NCI-H1417 (cell line): ENCODE results near the gene ONECUT1.

Experiments
- DNase-seq, 3 experiments: peaks; one replicate each; lab custom pipeline; 2025; lab: John Stamatoyannopoulos, UW

ONECUT1 gene

DNA sequence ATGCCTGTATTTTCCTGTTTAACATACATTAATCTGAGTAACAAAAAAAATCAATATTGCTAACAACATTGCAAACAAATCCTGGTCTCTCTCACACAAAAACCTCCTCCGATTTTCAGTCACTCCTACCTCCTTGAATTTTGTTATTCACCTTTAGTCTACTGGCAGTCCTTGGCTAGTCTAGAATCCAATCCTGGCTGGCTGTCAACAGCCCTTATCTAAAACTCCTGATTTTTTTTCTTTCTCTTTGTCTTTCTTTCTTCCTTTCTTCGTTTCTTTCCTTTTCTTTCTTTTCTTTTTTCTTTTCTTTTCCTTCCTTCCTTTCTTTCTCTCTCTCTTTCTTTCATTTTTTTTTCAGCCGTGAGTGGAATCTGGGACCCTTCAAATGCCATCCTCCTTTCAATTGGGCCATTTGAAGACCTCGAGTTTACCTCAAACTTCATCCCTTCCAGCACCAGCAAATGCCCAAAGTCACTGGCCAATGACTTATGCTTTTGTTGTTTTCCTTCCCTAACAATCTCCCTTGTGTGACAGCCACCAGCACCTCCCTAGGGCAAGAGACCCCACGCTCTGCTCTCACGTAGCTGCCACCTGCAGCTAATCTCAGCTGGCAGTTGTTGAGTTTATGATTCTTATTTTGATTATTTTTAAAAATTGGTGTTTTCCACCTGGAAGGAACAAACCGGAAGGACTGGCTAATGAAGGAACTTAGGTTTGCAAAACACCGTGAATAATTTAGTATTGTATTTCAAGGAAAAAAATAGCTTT lies 6.8 kb upstream of the ONECUT1 start:
- DNase-seq, result peak in 1 of 3 experiments; percentile 7

DNA sequence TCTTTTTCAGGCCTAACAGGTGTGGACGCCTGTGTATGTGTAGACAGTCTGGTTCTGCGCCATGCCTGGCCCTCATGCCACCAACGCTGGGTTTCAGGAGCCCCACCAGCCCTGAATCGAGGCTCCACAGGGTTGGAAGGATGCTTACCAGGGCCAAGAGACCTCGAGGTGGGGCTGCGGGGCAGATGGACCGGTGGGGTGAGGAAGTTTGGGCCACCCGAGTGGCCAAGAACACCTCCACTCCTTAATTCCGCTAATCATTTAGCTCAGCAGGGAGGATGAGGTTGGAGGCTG lies 6.0 kb upstream of the ONECUT1 start:
- DNase-seq, result no peak

DNA sequence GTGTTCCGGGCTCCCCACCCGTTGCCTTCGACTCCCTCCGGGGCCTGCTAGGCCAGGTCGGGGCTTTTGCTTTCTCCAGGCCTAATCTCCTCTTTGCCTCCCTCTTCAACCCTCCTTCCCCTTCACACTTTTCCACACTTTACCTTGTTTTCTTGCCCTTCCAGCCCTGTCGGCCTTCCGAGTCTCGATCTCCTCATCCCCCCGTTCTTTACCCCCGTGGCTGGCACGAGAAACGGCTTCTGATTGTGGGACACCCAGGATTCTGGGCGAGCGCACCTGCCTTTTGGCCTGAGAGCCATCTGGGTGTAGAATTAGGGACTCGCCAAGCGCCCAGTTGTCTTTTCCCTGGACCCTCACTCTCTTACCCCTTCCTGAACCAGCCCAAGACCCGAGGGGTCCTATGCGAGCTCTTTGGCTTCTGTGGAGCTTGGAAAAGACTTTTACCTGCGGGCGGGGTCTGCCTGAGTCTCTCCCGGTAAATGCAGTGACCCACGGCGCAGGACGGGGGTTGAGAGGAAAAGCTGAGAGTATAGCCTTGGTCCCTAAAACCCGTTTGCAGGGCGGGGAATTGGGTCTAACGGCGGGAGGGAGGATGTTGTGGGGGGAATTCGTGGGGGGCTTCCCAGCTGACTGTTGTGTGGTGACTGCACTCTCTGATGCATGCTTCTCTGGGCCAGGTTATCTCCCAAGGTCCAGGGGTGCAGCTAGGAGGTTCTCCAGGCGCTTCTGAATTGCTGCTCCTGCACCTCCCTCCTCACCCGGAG lies 5.5 kb upstream of the ONECUT1 start:
- no peak for DNase-seq

DNA sequence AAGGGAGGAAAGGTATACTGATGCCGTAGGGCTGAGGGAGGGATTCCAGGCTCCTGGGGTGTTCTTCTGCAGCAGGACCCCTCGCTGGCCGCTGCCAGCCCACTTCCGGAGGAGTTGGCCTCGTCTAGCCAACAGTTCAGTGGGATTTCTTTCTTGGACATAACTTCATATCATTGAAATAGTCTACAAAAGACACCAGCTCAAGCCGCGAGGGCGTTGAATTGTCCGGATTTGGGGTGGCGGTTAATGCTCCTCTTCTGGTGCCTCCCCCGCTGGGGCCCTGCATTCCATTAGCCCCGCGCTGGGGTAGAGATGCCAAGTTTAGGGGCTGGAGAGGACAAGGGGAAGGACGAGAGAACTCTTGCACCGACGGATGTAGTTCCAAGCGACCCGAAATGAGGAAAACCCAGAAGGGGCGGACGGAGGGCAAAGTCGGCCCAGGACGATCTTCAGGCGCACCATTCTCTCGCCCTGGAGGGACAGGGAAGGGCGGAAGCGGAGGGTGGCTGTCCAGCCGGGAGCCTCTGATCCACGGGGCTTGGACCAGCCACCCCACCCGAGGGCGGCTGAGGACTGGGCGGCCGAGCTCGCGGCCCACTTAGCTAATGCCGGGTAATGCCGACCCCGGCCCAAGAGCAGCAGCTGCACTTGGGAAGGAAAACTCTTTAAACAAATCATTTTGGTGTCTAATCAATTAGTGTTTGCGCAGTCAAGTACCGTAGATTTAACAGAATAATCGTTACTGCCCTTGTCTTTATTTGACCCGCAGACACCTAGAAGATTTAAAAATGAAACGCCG lies 4.7 kb upstream of the ONECUT1 start:
- no peak for DNase-seq

DNA sequence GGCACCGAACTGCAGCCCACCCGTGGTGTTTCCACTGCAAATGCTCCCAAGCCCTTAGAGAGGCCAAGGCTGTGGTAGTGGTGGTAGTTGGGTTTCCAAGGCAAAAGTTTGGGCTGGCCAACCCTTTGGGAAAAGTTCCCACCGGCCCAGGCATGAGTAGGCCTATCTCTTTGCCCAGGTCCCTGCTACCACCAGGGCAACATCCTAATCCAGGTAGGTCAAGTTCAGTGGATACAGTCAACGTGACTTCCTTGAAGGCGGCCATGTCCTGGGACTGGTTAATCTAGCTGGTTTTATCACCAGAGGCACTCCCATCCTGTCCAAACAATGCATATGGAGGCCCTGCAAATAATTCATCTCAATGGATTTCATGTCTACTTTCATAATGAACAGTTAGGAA lies 1.6 kb upstream of the ONECUT1 start:
- no peak for DNase-seq

DNA sequence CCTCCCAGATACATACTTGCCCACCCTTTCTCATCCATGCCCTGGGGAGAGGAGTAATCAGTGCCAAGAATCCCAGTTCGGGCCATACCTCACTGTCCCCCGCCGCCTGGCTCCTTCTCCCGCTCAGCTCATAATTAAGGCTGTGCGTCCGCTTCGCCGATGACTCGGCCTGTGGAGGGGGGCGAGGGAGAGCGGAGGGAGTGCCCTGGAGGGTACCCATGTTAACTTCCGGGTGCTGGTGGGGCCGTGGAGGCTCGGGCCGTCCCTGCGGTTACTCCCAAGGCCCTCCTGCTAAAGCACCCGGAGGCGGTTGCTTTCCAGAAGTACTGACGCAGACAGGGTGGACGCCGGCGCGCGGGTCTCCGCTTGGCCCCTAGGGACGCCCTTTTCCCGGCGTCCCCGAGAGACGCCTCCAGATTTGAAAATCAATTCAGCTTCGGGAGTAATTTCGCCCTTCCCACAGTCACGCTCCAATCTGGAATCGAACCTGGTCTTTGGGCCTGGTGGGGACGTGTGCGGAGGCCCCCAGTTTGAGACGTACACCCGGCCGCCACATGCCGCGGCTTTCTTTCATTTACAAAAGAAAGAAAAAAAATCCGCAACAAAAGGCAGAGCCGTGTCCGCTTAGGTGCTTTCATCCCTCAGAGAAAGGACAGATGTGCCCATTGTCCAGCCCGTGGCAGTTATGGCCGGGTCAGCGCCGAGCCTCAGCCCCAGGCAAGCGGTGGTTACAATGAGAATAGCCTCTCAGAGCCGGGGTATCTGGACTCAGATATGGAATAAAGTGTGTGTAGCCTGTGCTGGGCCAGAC lies 1.0 kb upstream of the ONECUT1 start:
- no peak for DNase-seq

DNA sequence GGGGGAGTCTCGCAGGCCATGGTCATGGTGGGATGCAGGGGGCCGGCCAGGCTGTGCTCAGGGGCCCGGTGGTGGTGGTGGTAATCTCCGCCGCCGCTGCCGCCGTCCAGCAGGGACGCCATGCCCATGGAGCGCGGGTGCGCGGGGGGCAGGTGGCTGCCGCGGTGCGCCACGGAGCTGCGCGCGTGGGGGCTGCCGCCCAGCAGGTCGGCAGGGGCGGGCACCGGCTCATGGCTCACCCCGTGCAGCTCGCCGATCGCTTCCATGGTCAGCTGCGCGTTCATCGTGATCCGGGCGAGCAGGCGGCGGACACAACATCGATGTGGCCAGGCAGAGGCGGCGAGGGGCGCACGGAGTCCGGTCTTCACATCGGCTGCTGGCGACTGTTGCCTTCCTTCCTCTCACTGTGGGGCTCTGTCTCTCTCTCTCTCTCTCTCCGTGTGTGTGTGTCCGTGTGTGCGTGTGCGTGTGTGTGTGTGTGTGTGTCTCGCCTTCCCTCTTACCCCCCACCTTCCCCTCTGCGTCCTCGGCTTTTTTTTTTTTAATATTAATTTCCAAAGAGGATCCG lies 451 bp downstream of the ONECUT1 start:
- peak; percentile 4 to 67 (median 56) for DNase-seq

DNA sequence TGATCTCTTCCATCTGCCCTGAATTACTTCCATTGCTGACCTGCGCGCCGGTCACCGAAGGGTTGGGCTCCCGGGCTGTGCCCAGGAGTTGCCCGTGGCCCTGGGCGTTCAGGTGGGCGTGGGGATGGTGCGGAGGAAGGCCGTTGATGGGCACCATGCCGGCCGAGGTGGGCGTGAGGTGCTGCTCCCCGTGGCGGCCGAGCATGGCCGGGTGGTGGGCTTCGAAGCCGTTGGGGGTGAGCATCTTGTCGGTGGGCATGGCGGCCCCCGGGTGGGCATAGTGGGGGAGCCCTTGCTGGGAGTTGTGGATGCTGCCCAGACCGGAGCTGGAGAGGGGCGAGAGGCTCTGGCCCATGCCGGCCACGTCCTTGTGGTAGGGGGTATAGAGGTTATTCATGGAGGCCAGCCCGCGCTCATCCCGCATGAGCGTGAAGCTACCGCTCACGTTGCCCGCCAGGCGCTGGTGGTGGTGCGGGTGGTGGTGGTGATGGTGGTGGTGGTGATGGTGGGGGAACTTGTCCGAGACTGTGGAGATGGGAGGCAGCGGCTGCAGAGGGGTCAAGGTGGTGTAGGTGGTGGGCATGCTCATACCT lies 1.0 kb downstream of the ONECUT1 start:
- DNase-seq, result no peak

DNA sequence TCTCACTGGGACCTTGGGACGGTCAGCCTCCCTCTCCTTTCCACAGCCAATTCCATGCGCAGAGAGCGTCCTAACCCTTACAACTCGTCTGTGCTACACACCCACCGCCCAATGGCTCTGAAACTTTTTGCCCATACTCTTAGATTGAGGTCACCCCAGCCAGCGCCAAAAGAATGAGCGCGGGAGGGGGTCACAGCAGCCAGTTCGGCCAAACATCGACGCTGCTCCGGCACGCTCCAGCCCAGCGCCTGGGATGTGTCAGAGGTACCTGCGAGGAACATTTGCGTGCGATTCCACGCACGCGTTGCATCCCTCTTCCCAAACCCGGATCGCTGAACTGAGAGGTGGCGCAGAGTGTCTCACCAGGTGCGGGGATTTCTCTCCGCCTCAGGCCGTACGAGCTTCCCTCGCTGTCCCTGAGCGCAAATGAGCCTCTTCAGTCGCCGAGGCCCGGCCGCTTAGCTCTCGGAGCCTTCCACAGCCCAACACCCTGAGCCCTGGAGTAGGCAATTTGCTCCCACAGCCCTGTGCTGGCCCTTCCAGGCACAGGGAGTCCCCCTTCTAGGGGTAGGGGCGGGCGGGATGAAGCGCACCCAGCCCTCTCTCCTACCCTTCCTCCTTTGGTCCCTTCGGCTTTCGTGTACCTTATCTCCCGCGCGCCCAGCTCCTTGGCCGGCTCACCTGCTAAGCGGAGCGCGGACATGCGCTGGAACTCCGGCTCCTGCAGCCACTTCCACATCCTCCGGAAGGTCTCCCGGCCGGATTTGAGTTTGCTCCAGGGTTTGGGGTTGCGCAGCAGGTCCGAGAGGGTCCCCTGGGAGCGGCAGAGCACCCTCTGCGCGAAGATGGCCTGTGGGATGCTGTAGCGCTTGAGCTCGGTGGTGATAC lies 1.8 kb downstream of the ONECUT1 start:
- peak in 2 of 3 experiments; percentile 35 to 45 for DNase-seq

DNA sequence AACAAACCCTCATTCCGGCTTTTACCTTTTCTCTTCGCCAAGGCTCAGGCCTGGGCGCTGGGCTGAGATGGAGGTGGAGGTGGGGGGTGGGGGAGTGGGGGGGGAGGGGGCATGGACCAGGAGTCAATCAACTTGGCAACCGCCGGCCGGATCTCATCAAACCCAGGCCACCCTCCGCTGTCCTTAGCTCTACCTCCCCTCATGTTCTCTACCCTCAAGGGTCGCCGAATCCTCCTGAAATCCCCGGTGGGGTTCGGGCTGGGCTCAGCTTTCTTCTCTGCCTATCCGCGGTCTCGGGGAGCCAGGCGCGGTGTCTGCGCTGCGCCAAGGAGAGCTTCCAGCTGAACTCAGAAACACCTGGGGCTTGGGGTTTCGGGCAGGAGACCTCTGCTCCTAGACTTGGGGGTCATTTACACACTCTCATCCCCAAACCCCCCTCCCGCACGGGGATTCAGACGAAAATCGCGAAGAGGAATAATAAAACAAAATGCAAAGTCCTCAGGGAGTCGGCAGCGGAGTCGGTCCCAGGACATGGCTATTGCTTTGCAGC lies 2.5 kb downstream of the ONECUT1 start:
- DNase-seq, result no peak

DNA sequence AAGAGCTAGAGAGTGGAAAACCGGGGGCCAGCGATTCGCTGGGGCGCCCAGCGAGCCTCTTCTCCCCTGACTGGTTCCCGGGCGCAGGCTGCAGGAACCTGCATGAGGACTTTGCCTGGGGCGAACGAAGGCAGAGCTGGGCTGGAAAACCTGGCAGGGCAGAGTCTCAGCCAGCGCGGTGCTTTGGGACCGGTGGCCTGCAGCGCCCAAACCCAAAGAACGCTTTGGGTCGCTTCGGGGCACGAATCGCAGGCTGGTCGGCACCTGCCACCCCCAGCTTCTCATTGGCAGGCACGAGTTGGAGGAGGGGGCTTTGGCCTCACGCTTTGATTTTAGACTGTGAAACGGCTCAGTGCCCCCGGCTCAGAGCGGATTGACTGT lies 3.0 kb downstream of the ONECUT1 start:
- DNase-seq, result peak in 2 of 3 experiments; percentile 2 to 24

DNA sequence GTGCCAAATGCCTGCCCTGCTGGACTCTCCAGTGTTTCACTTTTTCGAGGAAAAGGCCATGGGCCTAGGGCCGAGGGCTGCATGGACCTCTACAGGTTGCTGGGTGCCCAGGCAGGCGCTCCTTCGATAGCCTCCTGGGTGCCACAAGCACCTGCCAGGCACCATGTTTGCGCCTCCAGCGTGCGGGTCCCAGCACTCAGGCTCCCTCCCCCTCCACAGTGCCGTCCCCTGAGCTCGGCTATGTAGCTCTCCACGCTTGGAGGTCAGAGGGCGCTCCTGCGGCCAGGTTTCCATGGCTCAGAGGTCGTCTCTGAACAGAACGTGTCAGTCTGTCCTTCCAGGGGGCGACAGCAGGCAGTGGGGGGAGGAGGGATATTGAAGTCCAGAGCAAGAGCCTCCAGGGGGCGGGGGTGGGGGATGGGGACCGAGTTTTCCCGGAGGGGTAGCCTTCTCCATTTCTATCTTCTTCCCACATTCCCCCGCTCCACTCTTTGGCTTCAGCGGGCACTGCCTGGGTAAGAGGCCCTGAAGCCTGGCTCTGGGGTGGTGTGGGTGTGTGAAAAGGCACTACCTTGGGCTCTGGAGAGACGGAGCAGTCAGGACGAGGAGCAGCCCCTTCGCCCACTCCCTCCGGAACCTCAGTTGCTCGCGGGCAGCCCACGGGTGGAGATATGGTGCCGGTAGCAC lies 3.6 kb downstream of the ONECUT1 start:
- DNase-seq, result peak in 1 of 3 experiments; percentile 24

DNA sequence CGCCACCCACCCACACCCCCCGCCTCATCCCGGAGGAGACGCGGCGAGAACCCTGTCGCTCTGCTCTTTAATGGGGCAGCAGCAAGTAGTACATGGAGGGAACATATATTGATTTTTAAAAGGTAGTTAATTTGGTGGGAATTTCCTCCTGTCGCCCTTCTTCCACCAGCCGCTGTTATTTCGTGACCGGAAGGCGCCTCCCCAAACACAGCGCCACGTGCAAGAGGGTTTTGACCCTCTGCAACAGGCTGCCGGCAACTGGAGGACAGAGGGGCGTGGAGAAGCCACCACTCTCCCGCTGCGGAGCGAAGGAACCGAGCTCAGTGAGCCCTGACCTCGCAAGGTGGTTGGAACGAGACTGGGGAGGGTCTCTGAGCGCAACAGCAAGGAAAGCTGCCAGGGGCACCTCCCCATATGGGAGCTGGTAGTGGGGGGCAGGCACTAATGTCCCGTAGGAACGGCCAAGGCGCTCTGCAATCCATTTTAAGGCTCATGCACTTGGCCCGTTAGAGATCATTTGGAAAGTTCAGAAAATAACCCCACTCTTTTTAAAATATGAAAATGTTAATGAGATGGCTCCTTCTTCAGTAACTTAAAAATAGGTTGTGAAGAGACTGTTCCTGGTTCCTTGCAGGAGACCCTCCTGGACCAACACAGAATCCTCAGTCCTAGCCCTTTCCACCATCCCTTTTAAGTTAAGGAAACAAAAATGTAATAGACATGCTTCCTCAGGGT lies 4.3 kb downstream of the ONECUT1 start:
- DNase-seq, result no peak

DNA sequence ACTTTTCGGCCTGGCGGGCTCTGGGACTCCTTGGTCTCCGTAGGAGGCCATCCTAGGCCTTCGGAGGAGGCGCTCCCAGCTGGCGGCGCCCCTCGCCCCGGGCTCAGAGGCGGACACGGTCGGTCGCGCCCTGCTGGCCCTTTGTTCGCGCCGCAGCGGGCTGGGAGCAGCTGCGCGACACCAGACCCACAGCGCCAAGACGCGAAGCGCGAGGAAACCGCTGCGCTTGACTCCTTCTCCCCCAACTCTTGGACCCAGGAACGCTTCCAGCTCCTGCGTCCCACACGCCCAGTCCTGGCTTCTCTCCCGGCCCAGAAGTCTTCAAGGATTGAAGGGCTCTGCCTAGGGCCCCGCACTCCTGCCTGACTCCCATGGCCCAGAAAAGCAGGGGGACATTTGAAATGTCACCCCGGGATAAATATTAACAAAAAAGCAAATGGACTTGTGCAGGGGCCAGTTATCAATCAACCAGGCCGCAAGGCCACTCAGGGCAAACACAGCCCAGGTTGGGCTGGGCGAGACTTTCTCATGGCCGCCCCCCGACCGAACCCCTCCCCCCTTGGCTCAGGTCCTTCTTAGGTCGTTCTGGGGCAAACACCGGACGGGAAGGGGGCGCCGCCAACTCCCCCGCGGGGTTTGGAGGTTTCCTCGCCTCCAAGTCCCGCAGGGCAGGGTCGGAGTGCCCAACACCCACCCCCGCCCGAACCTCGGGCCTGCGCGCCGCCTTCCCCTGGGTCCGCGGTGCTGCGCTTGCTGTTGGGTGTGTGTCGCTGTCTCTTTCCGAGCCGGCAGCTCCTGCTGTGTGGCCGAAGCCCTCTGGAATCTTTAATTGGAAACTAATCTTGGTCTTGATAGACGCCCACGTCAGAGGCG lies 5.1 kb downstream of the ONECUT1 start:
- DNase-seq, result peak; percentile 3 to 40 (median 30)

DNA sequence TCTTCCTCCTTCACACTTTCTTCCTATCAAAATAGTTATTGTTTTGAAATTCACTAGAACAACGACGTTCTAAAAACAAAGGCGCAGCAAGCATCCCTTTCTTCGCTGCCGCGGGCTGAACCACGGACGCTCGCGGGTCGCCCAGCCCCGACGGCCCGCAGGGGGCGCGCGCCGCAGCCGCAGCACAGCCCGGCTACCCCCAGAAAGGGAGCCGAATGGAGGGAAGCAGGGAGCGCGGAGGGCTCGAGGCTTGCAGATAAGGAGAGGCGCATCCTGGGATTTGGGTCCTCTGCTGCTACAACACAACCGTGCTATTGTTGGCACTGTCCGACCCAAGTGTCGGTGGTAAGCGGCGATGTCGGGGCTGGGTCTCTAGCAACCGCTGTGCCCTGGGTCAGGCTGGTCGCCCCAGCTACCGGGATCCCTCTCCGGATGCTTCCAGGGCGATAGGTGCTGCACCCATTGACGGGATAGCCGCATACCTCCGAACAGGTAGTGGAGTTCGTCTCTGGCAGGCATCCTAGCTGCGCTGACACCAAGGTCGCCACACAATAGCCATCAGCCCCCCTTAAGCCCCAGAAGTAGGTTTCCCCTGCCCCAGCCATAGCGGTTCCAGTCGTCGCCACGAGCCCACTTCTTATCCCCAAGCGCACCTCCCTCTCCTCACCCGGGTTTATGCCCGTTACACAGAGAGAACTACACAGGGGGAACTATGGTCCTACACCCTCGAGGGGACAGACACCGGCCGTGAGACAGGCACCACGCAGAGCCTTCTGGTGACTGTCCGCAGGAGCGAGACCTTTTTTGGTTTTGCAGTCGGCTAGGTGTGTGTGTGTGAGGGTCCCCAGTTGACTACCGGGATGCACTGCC lies 6.0 kb downstream of the ONECUT1 start:
- peak in 2 of 3 experiments; percentile 14 to 46 for DNase-seq

DNA sequence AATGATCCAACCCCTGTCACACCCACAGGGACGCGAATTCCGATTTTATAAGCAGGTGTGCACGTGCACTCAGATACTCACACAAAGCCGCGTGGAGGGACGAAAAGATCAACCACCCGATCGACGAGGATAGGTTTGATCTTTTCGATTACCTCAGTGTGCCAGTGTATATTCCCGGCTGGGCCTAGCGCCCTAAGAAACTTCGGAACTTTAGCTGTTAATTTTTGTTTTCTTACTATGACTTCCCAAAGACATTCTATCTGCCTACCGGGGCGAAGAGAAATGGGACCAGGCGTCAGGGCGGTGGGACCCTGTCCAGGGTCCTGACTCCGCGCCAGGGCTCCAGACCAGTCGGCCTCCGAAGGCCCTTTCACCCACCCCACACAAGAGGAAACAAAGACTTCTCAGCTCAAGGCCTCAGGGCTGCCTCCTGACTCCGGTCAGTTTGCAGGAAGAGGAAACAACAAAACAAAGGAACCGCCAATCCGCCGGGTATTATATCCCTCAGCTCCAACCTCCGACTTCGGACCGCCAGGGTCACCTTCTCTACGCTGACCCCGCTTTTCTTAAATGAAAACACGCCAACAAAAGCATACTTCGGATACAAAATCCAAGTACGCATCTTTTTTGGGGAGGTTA lies 6.8 kb downstream of the ONECUT1 start:
- DNase-seq, result no peak
